ENCODE data around the gene FREY1.

Gene FREY1

GRCh38 chr11:45927684-45928413 lies 20.8 kb upstream of the FREY1 start:
- no peak for DNase-seq

- DNase-seq, result no peak
These were observed 20.2 kb upstream of the FREY1 start for GRCh38 chr11:45927332-45927683.

- no peak for DNase-seq
These were observed 19.7 kb upstream of the FREY1 start for GRCh38 chr11:45926536-45927331.

- DNase-seq, result no peak
These were observed 18.9 kb upstream of the FREY1 start for GRCh38 chr11:45926001-45926401.

GRCh38 chr11:45925550-45925949 lies 18.5 kb upstream of the FREY1 start:
- DNase-seq, result no peak

- no peak for DNase-seq
These were observed 17.9 kb upstream of the FREY1 start for GRCh38 chr11:45924927-45925326.

GRCh38 chr11:45924036-45924915 lies 17.2 kb upstream of the FREY1 start:
- DNase-seq, result no peak

GRCh38 chr11:45922425-45923082 lies 15.5 kb upstream of the FREY1 start, which contains the start of gene LARGE2:
LARGE2 (plus strand) TSS chr11:45922656; CDS start chr11:45922883, 227 bp downstream.
- no peak for DNase-seq

- DNase-seq, result no peak
These were observed 14.7 kb upstream of the FREY1 start for GRCh38 chr11:45921561-45922424.

- no peak for DNase-seq
These were observed 13.7 kb upstream of the FREY1 start for GRCh38 chr11:45920531-45921477.

- no peak for DNase-seq
These were observed 12.9 kb upstream of the FREY1 start for GRCh38 chr11:45919806-45920530.

GRCh38 chr11:45918962-45919675 lies 12.0 kb upstream of the FREY1 start:
- DNase-seq, result no peak

GRCh38 chr11:45918331-45918941 lies 11.4 kb upstream of the FREY1 start:
- peak; percentile 77 for DNase-seq

GRCh38 chr11:45917623-45918330 lies 10.7 kb upstream of the FREY1 start, which contains the start of gene PEX16:
PEX16 (minus strand) TSS chr11:45917877; CDS start chr11:45917811, 66 bp downstream.
- peak; percentile 99 for DNase-seq

- DNase-seq, result no peak
These were observed 10.2 kb upstream of the FREY1 start for GRCh38 chr11:45917286-45917622.

GRCh38 chr11:45915446-45915845 lies 8.4 kb upstream of the FREY1 start:
- no peak for DNase-seq

- DNase-seq, result no peak
These were observed 7.0 kb upstream of the FREY1 start for GRCh38 chr11:45913942-45914635.
